NB4 (cell line): ENCODE data around the gene GDPD2.

Experiments
- CTCF ChIP-seq: IDR thresholded peaks from one replicate; pipeline ENCODE4 v1.5.1; 2012; ENCODE audit warnings: low read depth, low read length
- MAX ChIP-seq: IDR thresholded peaks from 2 replicates; pipeline ENCODE4 v1.6.1; 2011; ENCODE audit warnings: low read depth, low read length
- MYC ChIP-seq: IDR thresholded peaks from 2 replicates; pipeline ENCODE4 v1.6.1; 2011; ENCODE audit warnings: low read depth, low read length
- POLR2A ChIP-seq: IDR thresholded peaks from 2 replicates; pipeline ENCODE4 v1.6.1; 2011; ENCODE audit warnings: mild to moderate bottlenecking; ENCODE audit not compliant: insufficient read length; ENCODE audit errors: extremely low read depth

DNA sequence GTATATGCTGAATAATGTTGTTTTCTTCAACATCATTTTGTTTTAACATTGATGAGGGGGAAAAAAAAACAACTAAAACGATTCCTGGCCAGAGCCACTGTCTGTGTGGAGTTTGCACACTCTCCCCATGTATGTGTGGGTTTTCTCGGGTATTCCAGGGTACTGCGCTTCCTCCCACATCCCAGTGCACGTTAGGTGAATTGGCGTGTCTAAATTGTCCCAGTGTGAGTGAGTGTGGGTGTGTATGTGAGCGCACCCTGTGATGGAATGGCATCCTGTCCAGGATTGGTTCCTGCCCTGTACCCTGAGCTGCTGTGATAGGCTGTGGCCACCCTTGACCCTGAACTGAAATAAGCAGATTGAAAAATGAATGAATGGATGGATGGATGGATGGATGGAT, 19.1 kb downstream of the GDPD2 start:
- TF ChIP-seq POLR2A (no peak), CTCF (no peak), MAX (no peak), MYC (no peak)
